Measurements from ENCODE around the gene DSP. TPM values are rescaled to one million over a fixed set of nuclear protein-coding genes. Genes with fewer than 3 reads are reported as not detected.

The DSP gene
- total RNA-seq, 1 donor from 2014 or later: 167 TPM

GRCh38 chr6:7604506-7604905 lies 63.0 kb downstream of the DSP start:
- no peak for DNase-seq

- peak; percentile 81 for DNase-seq
Observed at GRCh38 chr6:7615611-7616383, 74.3 kb downstream of the DSP start.

- DNase-seq: peak; percentile 27
Observed at GRCh38 chr6:7617801-7618764, 76.6 kb downstream of the DSP start.

- no peak for DNase-seq
Observed at GRCh38 chr6:7621761-7622160, 80.3 kb downstream of the DSP start.

GRCh38 chr6:7624796-7625710 lies 83.6 kb downstream of the DSP start:
- DNase-seq: no peak

GRCh38 chr6:7628479-7628878 lies 87.0 kb downstream of the DSP start:
- no peak for DNase-seq

- DNase-seq: peak; percentile 70
Observed at GRCh38 chr6:7628909-7629308, 87.4 kb downstream of the DSP start.

GRCh38 chr6:7629321-7629720 lies 87.8 kb downstream of the DSP start:
- DNase-seq: no peak

- no peak for DNase-seq
Observed at GRCh38 chr6:7630792-7631191, 89.3 kb downstream of the DSP start.

GRCh38 chr6:7631466-7631865 lies 90.0 kb downstream of the DSP start:
- DNase-seq: no peak

- DNase-seq: no peak
Observed at GRCh38 chr6:7632501-7633290, 91.2 kb downstream of the DSP start.

GRCh38 chr6:7633361-7633760 lies 91.9 kb downstream of the DSP start:
- DNase-seq: no peak

- no peak for DNase-seq
Observed at GRCh38 chr6:7636151-7636550, 94.7 kb downstream of the DSP start.

Other genes with a start within 250 kb of the DSP start
- gene SSR1, start 228.5 kb upstream of the DSP start, total RNA-seq: 60.5 TPM
- gene CAGE1, start 151.9 kb upstream of the DSP start, total RNA-seq: 0.21 TPM
- 36.4 TPM for gene RIOK1, start 151.9 kb upstream of the DSP start, total RNA-seq
- 26.4 TPM for gene SNRNP48, start 48.5 kb downstream of the DSP start, total RNA-seq
- 10.7 TPM for gene BMP6, start 184.4 kb downstream of the DSP start, total RNA-seq